DMS153 treated with DMSO at 0.1 percent for 48 hours (cell line): Measurements from ENCODE around the gene FOXN3.

ENCODE experiments used
- DNase-seq: peaks from one replicate; lab custom pipeline; 2025; ENCODE audit not compliant: unreplicated experiment; lab: John Stamatoyannopoulos, UW

FOXN3 gene

GRCh38 chr14:89409961-89410360 lies 7.1 kb downstream of the FOXN3 start:
- DNase-seq = no peak

GRCh38 chr14:89408907-89409700 lies 7.9 kb downstream of the FOXN3 start:
- no peak for DNase-seq

DNA sequence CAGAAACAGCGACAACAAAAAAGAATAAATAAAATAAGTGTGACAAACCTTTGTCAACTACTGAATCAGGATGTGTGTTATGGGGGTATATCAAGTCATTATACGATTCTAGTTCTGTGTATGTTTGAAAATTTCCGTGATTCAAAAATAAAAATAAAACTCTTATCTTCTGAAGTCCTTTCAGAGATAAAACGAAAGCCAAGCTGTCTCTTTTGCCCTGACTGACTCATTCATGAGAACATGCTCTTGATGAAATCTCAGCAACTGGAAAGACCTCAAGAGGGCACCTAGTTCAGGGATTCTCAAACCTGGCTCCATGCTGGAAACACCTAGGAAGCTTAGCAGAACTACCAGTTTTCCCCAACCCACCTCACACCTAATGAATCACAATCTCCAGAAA lies 9.2 kb downstream of the FOXN3 start:
- no peak for DNase-seq

DNA sequence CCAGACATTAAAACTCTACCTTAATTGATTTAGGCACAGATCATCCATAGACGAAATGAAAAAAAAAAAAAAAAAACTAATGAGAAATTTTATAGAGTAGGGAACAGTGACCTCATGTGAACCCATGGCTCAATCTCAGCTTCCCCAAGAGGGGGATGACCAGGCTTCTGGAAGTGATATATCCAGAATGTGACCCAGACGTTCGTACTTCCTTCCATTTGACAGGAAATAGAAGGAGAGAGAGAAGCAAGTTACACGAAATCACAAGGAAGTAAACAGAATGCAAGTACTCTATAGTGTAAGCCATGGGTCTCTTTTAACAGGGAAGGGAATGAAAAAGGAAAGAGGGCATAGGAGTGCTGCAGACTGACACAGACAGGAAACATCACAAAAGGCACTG lies 10.1 kb downstream of the FOXN3 start:
- no peak for DNase-seq

- no peak for DNase-seq
Observed at GRCh38 chr14:89406361-89406760, 10.7 kb downstream of the FOXN3 start.

DNA sequence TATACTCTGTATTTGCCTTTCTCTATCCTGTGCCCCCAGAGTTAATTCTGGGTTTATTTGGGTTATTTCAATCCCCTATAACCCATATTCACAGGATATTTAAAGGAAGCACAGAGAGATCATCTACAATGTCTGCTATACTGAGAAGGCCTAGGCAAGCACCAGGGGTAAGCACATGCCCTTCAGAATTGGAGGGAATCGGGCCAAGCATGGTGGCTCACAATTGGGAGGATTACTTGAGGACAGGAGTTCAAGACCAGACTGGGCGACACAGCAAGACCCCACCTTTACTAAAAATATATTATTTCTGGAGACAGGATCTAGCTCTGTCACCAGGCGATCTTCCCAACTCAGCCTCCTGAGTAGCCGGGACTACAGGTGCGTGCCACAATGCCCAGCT lies 11.3 kb downstream of the FOXN3 start:
- DNase-seq = no peak

- no peak for DNase-seq
Observed at GRCh38 chr14:89402363-89402762, 14.7 kb downstream of the FOXN3 start.

DNA sequence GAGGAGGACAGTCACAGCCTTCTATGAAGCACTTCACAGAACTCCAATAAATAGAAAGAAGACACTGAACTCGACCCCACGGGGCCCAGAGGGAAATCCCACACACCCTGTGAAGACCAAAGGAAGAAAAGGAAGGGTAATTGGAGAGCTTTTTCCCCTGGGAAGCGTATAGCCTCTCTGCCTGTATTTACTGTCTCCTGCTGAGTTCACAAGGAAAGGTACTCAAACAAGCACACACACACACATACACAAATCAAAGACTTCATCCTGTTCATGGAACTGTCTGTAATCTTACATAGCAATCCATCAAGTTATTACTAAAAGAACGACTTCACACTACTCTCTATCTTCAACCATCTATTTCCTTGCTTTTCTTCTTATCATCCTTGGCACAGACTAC lies 15.3 kb downstream of the FOXN3 start:
- DNase-seq = no peak

DNA sequence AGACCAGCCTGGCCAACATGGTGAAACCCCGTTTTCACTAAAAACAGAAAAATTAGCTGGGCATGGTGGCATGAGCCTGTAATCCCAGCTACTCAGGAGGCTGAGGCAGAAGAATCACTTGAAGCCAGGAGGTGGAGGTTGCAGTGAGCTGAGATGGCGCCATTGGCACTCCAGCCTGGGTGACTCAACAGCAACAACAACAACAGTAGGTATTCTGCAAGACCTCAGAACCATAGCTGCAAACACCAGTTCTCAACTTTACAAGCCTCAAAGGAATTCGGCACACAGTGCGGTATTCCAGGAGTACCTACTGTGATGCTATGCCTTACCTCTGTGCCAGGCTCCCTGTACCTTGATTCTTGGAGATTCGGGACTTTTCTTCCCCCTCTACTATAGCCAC lies 15.8 kb downstream of the FOXN3 start:
- no peak for DNase-seq

DNA sequence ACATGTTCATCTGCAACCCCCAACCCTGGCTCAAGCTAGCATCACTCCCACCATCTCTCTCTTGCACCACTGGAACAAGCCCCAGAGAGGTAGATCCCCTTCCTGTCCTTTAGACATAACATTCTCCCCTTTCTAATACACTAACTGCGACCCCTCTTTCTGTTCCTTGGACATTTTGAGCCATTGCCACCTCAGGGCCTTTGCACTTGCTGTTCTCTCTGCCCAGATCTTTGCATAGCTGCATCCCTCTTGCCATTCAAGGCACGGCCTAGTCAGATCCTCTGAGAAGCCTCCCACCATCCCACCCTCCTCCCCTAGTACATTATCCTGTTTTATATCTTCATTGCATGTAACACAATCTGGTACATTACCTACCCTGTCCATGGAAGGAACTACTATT lies 16.5 kb downstream of the FOXN3 start:
- no peak for DNase-seq

DNA sequence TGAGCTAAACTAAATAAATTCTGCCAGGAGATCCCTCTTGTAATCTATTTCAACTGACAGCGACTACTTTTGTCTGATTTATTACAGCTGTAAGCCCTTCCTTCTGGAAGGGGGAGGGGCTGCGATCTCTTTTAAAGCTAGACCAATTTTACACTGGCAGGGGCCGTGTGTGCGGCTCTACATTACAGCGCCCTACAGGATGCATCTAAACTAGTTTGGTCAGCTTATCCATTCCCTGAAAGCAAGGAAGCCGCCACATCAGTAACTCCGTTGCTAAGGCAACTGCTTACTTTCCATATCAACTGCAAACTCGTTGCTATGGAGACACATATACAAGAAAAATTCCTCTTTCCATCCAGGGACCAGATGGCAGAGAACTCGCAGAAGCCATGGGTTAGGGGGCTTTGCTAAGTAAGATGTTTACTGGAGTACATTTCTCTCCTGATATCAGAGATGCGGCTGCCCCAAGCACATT lies 17.4 kb downstream of the FOXN3 start:
- DNase-seq = peak; percentile 35

DNA sequence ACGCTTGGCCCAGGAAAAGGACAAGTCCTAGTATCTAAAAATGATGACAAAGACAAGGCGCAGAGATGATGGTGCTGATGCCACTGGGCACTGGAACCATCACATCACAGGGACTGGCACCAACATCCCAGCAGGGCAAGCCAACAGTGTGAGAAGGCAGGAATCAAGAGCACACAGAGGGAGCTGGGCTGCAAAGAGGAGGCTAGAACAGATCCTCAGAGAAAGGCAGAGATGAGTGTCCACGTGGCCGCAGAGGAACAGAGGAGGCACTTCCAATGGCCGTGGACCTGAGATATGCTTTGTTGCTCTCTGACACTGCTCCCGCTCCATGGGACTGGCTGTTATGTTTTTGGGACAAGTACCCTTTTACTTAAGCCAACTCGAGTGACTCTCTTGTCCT lies 17.9 kb downstream of the FOXN3 start:
- no peak for DNase-seq

- DNase-seq = no peak
Observed at GRCh38 chr14:89397569-89398230, 19.3 kb downstream of the FOXN3 start.

- DNase-seq = no peak
Observed at GRCh38 chr14:89394972-89395371, 22.1 kb downstream of the FOXN3 start.

DNA sequence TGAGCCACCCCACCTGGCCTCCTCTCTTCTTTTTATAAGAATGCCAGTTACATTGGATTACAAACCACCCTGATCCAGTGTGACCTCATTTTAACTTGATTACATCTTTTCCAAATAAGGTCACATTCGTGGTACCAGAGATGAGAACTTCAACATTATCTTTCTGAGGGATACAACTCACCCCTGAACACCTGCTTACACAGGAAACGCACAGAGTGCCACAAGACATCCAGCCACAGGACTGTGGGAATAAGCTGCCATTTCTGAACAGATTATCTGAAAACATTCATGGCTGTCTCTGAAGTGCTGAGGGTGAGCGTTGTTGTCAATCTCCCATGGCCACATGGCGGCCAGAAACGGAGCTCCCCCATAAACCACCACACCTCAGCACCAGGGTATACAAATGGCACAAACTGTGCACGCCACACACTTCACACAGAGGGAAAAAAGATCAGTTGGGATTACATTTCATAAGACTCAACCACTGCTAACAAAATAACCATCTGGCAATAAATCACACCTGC lies 23.7 kb downstream of the FOXN3 start:
- DNase-seq = no peak

GRCh38 chr14:89392181-89392580 lies 24.9 kb downstream of the FOXN3 start:
- DNase-seq = no peak

DNA sequence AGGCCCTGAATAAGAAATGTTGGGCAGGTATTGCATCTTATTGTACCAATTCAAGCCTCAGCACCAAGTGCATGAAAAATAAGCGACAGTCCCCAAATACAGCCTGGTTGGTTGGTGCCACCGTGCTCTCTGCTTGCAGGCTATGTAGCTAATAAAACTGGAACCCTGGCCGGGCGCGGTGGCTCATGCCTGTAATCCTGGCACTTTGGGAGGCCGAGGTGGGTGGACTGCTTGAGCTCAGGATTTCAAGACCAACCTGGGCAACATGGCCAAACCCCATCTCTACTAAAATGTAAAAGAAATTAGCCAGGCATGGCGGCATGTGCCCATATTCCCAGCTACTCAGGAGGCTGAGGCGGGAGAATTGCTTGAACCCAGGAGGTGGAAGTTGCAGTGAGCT lies 25.5 kb downstream of the FOXN3 start:
- DNase-seq = no peak

DNA sequence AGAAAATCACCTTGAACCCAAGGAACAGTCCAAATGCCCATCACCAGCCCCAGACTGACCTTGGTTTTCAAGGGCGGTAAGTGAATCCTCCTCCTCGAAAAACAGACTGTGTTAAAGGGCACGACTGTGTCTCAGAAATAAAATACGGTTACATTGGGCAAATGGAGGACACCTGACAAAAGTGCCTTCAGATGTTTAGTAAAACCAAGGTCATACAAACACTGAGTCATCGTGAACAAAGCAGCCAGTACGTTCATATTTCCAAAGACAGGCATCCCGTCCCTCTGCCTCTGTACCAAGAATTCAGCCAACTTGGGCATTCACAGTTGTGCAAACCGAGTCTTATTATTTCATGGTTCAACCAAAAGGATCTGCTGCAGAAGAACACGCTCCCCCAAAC lies 25.9 kb downstream of the FOXN3 start:
- no peak for DNase-seq

GRCh38 chr14:89388853-89389252 lies 28.2 kb downstream of the FOXN3 start:
- no peak for DNase-seq

- DNase-seq = no peak
Observed at GRCh38 chr14:89387922-89388685, 28.9 kb downstream of the FOXN3 start.

DNA sequence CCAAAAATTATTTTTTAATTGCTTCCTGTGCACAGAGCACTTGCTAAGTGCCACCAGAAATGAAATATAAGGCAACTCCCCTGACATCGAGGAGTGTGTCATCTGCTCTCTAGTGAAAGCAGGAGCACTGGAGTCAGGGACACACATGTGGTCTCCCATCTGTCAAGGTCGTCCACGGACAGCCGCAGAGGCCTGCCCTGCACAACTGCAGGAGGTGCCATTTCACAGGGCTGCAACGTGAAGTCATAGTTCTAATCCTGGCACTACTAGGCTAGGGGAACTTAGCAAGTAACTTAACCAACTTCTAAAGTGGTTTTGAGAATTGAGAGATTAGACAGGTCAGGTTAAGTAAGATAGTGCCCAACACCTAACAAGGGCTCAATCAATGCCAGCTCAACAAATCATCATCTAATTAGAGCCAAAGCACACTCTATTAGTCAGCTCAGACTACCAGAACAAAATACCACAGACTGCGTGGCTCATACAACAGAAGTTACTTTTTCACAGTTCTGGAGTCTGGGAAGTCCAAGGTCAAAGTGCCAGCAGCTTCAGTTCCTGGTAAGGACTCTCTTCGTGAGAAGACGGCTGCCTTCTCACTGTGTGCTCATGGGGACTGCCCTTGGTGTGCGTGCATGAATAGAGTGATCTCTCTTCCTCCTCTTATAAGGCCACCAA lies 30.7 kb downstream of the FOXN3 start:
- no peak for DNase-seq
